Osteoblast (primary cell): ENCODE results near the gene METTL1. TPM values are rescaled to one million over a fixed set of nuclear protein-coding genes. Genes with fewer than 3 reads are reported as not detected.

Experiments
- DNase-seq: peaks from one replicate; pipeline ENCODE4 v3.0.0; 2011; ENCODE audit warnings: low spot score, mixed read lengths; ENCODE audit not compliant: insufficient read length; ENCODE audit errors: missing footprints
- H2AFZ ChIP-seq: 2 replicates; pipeline ENCODE4 v1.6.0; 2011; ENCODE audit warnings: mild to moderate bottlenecking, low read length
- H3K27ac ChIP-seq: 2 replicates; pipeline ENCODE4 v1.5.1; 2011; ENCODE audit warnings: mild to moderate bottlenecking, low read depth, low read length, moderate library complexity
- H3K27me3 ChIP-seq: 2 replicates; pipeline ENCODE4 v1.6.0; 2012; ENCODE audit warnings: mild to moderate bottlenecking, control low read depth, inconsistent platforms, low read length, moderate library complexity; ENCODE audit not compliant: insufficient read depth
- H3K36me3 ChIP-seq: 2 replicates; pipeline ENCODE4 v1.5.1; 2011; ENCODE audit warnings: mild to moderate bottlenecking, low read length, control low read depth, moderate library complexity; ENCODE audit not compliant: insufficient read depth
- H3K4me1 ChIP-seq: 2 replicates; pipeline ENCODE4 v1.5.1; 2011; ENCODE audit warnings: mild to moderate bottlenecking, low read length, control low read depth, moderate library complexity; ENCODE audit not compliant: insufficient read depth
- H3K4me2 ChIP-seq: 2 replicates; pipeline ENCODE4 v1.6.0; 2011; ENCODE audit warnings: mild to moderate bottlenecking, low read length; ENCODE audit not compliant: insufficient read depth
- H3K4me3 ChIP-seq: fragments of 200-600 bp; sonication (generic); 3 replicates; pipeline ENCODE4 v1.5.1; 2012; ENCODE audit warnings: mild to moderate bottlenecking, low read length, inconsistent platforms; ENCODE audit not compliant: insufficient read depth
- H3K79me2 ChIP-seq: 2 replicates; pipeline ENCODE4 v1.6.0; 2012; ENCODE audit warnings: mild to moderate bottlenecking, low read length, control low read depth, inconsistent platforms; ENCODE audit not compliant: insufficient read depth
- H3K9me3 ChIP-seq: 2 replicates; pipeline ENCODE4 v1.5.1; 2011; ENCODE audit warnings: low read depth, low read length, control low read depth
- H4K20me1 ChIP-seq: 2 replicates; pipeline ENCODE4 v1.6.0; 2012; ENCODE audit warnings: mild to moderate bottlenecking, low read length, control low read depth; ENCODE audit not compliant: insufficient read depth
- total RNA-seq: library from RNA; depleted of rRNA; stranded (reverse); fragments of >200 nt; gene quantifications from 2 replicates; pipeline ENCODE4 v1.2.3, GENCODE V29; 2012
- TF ChIP-seq, protein P1 (sequence below): IDR thresholded peaks from 2 replicates; pipeline ENCODE4 v1.5.1; 2011; ENCODE audit warnings: mild to moderate bottlenecking, low read depth, low read length, moderate library complexity; ENCODE audit errors: extremely low read depth

The METTL1 gene
- total RNA-seq, 1 donor: 2.9 TPM

DNA sequence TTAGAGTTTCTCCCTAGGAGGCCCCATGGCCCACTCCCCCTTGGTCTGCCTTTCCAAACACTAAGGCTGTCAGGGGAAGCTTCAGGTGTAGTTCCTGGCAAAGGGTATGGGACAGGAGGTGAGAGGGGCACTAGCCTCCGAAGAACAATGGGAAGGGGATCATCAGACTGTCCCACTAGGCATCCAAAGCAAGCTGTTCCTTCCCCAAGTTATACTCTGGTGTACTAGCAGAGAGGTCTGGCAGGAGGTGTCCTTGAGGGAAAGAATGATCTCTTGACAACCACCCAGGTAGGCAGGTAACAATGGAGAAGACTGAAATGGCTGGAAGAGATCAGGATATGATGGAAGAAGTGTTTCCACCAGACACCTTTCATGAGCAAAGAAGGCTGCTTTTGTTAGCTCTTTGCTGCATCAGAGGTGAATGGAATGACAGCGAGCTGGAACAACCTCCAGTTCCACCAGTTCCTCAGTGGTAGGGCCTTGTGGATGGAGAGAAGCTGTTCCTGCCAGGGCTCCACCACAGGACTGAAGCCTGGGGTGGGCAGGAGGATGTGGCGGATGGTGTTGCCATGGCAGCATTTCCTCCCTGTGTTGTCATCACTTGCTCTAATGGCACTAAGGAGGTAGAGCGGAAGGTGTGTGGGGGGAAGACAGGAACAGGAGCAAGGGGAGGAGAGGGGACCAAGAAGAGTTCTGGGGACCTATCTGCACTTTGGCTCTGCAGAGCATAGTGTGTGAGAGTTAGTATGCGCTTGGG lies 31.1 kb downstream of the METTL1 start:
- H3K4me3 ChIP-seq: no peak overlapping the region
- peak; percentile 65 for DNase-seq
- H3K4me2 ChIP-seq: no peak overlapping the region
- H3K27me3 ChIP-seq: peaks cover 65% of the 10 kb centered on the region
- H2AFZ ChIP-seq: no peak overlapping the region
- no peaks in the 10 kb centered on the region for H4K20me1 ChIP-seq
- peaks cover 9% of the 10 kb centered on the region for H3K79me2 ChIP-seq
- H3K27ac ChIP-seq: no peak overlapping the region
- no peaks in the 10 kb centered on the region for H3K9me3 ChIP-seq
- H3K4me1 ChIP-seq: peaks cover 14% of the 10 kb centered on the region
- TF ChIP-seq, protein P1, sequence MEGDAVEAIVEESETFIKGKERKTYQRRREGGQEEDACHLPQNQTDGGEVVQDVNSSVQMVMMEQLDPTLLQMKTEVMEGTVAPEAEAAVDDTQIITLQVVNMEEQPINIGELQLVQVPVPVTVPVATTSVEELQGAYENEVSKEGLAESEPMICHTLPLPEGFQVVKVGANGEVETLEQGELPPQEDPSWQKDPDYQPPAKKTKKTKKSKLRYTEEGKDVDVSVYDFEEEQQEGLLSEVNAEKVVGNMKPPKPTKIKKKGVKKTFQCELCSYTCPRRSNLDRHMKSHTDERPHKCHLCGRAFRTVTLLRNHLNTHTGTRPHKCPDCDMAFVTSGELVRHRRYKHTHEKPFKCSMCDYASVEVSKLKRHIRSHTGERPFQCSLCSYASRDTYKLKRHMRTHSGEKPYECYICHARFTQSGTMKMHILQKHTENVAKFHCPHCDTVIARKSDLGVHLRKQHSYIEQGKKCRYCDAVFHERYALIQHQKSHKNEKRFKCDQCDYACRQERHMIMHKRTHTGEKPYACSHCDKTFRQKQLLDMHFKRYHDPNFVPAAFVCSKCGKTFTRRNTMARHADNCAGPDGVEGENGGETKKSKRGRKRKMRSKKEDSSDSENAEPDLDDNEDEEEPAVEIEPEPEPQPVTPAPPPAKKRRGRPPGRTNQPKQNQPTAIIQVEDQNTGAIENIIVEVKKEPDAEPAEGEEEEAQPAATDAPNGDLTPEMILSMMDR: no peak
- no peaks in the 10 kb centered on the region for H3K36me3 ChIP-seq

DNA sequence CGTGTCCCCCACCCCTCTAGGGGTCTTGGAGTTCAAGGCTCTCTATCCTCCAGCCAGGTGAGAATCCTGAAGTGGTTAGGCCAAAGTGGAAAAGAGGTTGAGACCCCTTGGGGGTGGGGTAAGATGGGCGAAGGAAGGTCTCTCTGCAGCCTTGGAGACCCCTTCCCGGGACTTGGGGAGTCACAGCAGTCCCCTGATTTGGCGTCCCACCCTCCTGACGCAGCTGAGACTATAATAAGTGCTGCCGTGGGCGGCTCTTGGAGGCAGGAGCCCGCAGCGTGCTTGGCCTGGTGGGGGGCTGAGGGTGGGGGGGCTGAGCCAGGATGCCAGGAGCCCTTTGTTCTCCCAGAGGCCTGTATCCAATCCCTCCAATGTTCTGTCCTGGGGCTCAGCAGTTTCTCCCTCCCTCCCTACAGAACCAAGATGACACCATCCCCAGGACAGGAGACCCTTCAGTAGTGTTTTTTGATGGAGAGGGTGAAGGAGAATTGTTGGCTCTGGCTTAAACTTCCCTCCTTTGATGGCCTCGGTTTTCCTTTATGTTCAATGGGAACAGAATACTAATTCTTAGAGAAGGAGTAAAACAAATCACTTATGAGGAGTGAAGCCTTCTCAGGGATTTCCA lies 31.9 kb downstream of the METTL1 start:
- peak; percentile 59 for DNase-seq
- peaks cover 73% of the 10 kb centered on the region for H3K27me3 ChIP-seq

DNA sequence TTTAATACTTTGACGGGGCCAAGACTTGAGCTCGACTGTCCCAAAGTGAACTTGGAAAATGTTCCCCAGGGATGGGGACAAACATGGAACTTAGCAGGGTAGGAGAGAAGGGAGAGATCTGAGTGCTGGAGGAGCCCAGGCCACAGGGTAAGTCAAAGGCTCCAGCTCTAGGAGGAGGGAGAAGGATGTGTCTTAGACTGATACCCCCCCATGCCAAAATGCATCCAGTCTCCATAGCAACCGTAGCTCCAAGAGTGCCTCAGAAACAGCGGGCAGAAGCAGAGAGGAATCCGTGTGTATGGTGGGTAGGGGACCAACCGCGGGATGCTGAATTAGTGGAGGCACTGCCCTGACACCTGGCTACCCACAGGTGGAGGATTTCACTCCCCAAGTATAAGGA lies 32.5 kb downstream of the METTL1 start:
- Histone ChIP-seq H2AFZ (no peak overlapping the region), H3K79me2 (no peaks in the 10 kb centered on the region), H3K27me3 (peaks cover 80% of the 10 kb centered on the region), H3K27ac (no peak overlapping the region), H3K9me3 (no peaks in the 10 kb centered on the region), H4K20me1 (peaks cover 2% of the 10 kb centered on the region), H3K4me3 (no peak overlapping the region), H3K4me2 (no peak overlapping the region), H3K4me1 (peaks cover 9% of the 10 kb centered on the region), H3K36me3 (no peaks in the 10 kb centered on the region)
- DNase-seq: peak; percentile 72
- TF ChIP-seq, protein P1: no peak

More for the DNA sequence above, 31.9 kb downstream of the METTL1 start:
- Histone ChIP-seq H3K9me3 (no peaks in the 10 kb centered on the region), H3K79me2 (peaks cover 1% of the 10 kb centered on the region), H4K20me1 (no peaks in the 10 kb centered on the region), H3K27ac (no peak overlapping the region), H3K4me2 (no peak overlapping the region), H3K4me1 (peaks cover 9% of the 10 kb centered on the region), H2AFZ (no peak overlapping the region), H3K36me3 (no peaks in the 10 kb centered on the region), H3K4me3 (no peak overlapping the region)
- TF ChIP-seq, protein P1: no peak

DNA sequence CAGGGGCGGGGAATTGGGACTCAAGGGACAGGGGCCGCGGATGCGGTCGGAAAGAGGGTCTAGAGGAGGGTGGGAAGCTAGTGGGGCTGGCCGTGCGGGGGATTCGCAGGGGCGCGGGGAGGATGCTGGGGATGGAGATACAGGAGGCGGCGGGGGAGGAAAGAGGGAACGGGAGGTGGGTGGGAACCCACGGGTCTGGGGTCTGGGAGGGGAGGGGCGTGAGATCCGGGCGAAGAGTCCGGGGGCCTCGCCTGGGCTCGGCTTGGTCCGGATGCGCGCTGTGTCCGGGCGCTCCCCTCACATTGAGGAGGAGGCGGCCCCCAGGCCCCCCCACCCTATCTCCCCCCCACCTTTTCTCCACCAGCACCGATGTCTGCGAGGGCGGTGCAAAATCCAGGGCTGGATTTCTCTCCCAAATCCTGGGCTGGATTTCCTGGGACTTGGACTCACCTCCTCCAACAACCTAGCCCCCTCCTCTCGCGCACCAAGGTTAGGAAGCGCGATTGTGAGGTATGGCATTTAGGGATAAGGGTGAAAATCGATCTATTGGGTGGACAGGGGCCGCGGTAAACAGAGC lies 33.2 kb downstream of the METTL1 start, which contains the start of gene AGAP2:
Gene AGAP2 (minus strand): TSS at position 82 of the 577 bp plus-strand sequence. CDS start 496 bp downstream, outside the sequence.
- TF ChIP-seq, protein P1: no peak
- H3K27ac ChIP-seq: no peak within 1 kb of the TSS
- peak within 1 kb of the TSS; percentile 16 for H3K4me3 ChIP-seq
- H3K4me1 ChIP-seq: peaks cover 9% of the 10 kb centered on the region
- H3K4me2 ChIP-seq: peak within 1 kb of the TSS; percentile 43
- no peaks in the 10 kb centered on the region for H3K9me3 ChIP-seq
- peak; percentile 81 for DNase-seq
- H3K36me3 ChIP-seq: no peaks in the 10 kb centered on the region
- H3K27me3 ChIP-seq: peaks cover 86% of the 10 kb centered on the region
- no peaks in the 10 kb centered on the region for H3K79me2 ChIP-seq
- H2AFZ ChIP-seq: no peak within 1 kb of the TSS
- H4K20me1 ChIP-seq: peaks cover 4% of the 10 kb centered on the region
